ENCODE measurements around the gene HOXB5.

Gene HOXB5

DNA sequence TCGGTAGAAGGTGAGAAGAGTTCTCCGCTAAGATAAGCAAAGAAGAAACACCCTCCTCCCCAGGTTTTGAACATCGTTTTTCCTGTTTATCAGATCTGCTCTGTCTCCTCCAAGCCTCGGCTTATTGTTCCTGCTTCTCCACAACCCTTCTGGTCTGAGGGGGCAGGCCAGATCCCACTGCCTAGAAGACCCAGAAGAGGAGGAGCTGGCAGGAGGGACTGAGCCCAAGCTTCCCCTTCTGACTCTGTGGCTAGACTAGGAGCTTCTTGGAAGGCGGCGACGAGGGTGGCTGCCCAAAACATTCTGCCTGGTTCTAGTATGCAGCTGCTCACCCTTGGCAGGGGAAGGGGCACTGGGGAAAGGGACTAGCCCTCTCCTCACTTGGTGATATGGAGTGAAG, 5.2 kb upstream of the HOXB5 start:
- no peak for DNase-seq (ENCODE audit: low spot score)
- H3K27ac ChIP-seq: no peak overlapping the region
- CTCF ChIA-PET: interaction anchor here (0.6 to 1.1 kb wide), 3 partner anchors 21 to 204 kb away, joined by 3 to 4 read pairs (median 3); no protein-coding TSS in a partner anchor
- TF ChIP-seq, protein P1, sequence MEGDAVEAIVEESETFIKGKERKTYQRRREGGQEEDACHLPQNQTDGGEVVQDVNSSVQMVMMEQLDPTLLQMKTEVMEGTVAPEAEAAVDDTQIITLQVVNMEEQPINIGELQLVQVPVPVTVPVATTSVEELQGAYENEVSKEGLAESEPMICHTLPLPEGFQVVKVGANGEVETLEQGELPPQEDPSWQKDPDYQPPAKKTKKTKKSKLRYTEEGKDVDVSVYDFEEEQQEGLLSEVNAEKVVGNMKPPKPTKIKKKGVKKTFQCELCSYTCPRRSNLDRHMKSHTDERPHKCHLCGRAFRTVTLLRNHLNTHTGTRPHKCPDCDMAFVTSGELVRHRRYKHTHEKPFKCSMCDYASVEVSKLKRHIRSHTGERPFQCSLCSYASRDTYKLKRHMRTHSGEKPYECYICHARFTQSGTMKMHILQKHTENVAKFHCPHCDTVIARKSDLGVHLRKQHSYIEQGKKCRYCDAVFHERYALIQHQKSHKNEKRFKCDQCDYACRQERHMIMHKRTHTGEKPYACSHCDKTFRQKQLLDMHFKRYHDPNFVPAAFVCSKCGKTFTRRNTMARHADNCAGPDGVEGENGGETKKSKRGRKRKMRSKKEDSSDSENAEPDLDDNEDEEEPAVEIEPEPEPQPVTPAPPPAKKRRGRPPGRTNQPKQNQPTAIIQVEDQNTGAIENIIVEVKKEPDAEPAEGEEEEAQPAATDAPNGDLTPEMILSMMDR (conservative IDR thresholded peaks at IDR 0.05; ENCODE audit: low read depth): no peak
- POLR2A ChIA-PET (ENCODE audit: low non-redundant PET): no interaction called here

DNA sequence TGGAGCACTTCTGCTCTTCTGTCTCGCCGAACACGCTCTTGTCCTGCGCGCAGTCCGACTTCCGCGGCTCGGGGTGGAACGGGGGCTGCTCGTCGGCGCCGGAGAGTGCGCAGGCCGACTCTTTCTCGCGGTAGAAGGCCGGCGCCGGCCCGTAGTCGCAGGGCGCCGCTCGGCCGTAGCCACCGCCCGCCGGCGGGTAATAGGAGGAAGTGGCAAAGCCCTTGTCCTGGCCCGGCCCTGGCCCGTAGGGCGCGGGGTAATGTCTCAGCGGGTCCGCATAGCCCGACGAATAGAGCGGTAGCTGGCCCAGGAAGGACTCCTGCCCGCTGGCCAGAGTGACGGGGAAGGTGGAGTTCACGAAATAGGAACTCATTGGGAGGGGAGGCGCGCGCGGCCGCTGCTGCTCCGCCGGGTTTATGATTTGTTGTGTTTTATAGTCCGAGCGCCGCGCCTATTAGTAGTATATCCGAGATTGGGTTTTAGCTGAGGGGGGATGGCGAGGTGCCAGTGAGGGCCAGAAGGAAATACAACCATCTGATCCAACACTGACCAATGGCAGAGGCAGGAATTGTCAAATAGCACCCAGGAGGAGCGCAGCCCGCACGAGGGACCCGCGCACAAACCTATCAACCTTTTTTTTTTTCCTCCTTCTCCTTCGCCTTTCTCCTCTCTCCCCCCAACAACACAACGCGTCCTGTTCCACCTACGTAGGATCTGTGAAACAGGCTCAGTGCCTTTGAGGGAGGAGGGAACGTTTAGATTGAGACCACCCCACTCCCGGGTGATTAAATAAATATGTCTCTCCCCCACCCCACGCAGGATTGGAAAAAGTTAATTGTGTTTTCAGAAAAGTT, 4.4 kb upstream of the HOXB5 start:
- ChIA-PET CTCF (interaction anchor here (0.6 to 1.1 kb wide), 3 partner anchors 21 to 203 kb away, joined by 3 to 4 read pairs (median 3); no protein-coding TSS in a partner anchor), POLR2A (ENCODE audit: low non-redundant PET) (no interaction called here)
- peak overlapping the region; percentile 22 for H3K27ac ChIP-seq
- DNase-seq (ENCODE audit: low spot score): no peak
- TF ChIP-seq, protein P1 (conservative IDR thresholded peaks at IDR 0.05; ENCODE audit: low read depth): no peak

DNA sequence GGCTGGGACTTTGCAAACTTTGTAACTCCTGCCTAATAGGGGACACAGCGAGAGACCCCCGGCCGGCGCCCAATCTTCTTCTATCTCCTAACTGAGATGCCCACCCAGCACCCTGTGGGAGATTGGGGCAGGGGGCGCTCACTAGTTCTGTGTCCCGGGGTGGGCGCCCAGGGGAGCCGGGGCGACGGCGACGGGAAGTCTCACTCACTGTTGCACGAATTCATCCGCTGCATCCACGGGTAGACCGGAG, 3.9 kb upstream of the HOXB5 start:
- POLR2A ChIA-PET (ENCODE audit: low non-redundant PET): no interaction called here
- CTCF ChIA-PET: no interaction called here
- peak overlapping the region; percentile 22 for H3K27ac ChIP-seq
- TF ChIP-seq, protein P1 (conservative IDR thresholded peaks at IDR 0.05; ENCODE audit: low read depth): no peak
- DNase-seq (ENCODE audit: low spot score): no peak

DNA sequence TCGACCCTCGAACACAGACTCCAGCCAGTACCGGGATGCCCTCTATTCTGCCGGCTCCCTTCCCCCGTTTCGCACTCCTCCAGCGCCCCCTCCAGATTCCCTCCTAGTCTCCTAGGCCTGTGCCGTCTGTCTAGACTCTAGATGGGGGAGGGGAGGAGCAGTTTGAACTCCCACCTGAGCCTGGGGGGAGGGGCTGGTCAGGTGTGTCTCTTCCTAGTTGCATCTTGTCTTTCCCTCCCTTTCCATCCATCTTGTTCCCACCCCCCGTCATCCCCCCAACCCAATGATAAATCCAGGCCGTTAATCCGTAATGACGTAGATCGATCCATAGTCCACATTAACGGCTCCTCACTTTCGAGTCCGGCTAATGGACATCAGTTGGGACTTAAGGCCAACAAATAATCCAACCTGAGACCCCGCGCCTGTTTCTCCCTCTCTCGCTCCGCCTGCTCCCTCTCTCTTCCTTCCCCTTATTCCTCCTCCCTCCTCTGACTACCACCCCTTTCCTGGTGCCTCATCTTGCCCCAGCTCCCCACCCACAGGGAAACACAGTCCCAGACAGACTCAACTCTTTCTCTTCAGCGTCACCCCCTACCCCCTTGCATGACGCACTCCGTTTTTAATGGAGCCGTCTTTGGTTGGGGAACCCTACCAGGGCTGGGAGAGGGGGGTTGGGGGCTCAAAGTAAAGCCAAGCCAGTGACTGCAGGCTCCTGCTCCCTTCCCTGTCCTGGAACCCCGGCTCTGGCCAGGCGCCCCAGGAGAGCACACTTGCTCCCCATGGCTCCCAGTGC, 3.4 kb upstream of the HOXB5 start:
- H3K27ac ChIP-seq: peak overlapping the region; percentile 22; the same call in 1 of the 2 replicates
- no peak for DNase-seq (ENCODE audit: low spot score)
- POLR2A ChIA-PET (ENCODE audit: low non-redundant PET): no interaction called here
- CTCF ChIA-PET: interaction anchor here (0.5 to 0.7 kb wide), 3 partner anchors 14 to 599 kb away, joined by 3 to 9 read pairs (median 3); no protein-coding TSS in a partner anchor
- TF ChIP-seq, protein P1 (conservative IDR thresholded peaks at IDR 0.05; ENCODE audit: low read depth): no peak

DNA sequence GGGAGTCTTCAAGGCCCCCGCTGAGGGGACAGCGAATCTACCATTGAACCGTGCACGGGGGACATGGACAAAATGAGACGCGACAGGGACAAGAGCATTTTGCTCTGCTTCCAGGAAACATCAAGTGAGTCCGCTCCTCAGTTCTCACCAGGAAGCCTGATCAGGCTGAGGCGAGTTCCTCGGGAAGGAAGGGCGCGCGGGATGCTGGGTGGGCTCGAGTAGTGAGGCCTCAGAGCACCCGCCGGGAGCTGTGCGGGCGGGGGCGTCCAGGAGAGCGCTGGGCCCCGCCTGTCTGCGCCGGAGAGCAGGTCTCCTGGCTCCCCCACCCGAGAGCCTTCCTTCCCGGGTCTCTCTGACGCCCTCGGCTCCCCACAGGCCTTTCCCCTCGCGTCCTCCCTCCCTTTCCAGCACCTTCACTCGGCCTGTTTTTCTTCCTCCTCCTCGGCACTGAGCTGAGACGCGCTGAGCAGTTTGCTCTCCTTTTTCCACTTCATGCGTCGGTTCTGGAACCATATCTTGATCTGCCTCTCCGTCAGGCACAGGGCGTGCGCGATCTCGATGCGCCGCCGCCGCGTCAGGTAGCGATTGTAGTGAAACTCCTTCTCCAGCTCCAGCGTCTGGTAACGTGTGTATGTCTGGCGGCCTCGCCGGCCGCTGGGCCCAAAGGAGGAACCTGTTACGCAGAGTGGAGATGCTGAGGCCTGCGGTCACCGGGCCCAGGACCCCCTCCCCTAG, 2.6 kb upstream of the HOXB5 start:
- DNase-seq (ENCODE audit: low spot score): no peak
- TF ChIP-seq, protein P1 (conservative IDR thresholded peaks at IDR 0.05; ENCODE audit: low read depth): no peak
- no peak overlapping the region for H3K27ac ChIP-seq
- ChIA-PET CTCF (interaction anchor here (0.5 to 0.7 kb wide), 2 partner anchors 13 to 598 kb away, joined by 3 to 9 read pairs; no protein-coding TSS in a partner anchor), POLR2A (ENCODE audit: low non-redundant PET) (no interaction called here)

Measured in RWPE1 (cell line).